ENCODE measurements around the gene TMEM87A.
"Not testable (repeated sequence)": the region's sequence is repeated elsewhere in the genome, so short reads cannot be mapped to it uniquely, and the experiment has no call there.

Gene TMEM87A, protein sequence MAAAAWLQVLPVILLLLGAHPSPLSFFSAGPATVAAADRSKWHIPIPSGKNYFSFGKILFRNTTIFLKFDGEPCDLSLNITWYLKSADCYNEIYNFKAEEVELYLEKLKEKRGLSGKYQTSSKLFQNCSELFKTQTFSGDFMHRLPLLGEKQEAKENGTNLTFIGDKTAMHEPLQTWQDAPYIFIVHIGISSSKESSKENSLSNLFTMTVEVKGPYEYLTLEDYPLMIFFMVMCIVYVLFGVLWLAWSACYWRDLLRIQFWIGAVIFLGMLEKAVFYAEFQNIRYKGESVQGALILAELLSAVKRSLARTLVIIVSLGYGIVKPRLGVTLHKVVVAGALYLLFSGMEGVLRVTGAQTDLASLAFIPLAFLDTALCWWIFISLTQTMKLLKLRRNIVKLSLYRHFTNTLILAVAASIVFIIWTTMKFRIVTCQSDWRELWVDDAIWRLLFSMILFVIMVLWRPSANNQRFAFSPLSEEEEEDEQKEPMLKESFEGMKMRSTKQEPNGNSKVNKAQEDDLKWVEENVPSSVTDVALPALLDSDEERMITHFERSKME

DNA sequence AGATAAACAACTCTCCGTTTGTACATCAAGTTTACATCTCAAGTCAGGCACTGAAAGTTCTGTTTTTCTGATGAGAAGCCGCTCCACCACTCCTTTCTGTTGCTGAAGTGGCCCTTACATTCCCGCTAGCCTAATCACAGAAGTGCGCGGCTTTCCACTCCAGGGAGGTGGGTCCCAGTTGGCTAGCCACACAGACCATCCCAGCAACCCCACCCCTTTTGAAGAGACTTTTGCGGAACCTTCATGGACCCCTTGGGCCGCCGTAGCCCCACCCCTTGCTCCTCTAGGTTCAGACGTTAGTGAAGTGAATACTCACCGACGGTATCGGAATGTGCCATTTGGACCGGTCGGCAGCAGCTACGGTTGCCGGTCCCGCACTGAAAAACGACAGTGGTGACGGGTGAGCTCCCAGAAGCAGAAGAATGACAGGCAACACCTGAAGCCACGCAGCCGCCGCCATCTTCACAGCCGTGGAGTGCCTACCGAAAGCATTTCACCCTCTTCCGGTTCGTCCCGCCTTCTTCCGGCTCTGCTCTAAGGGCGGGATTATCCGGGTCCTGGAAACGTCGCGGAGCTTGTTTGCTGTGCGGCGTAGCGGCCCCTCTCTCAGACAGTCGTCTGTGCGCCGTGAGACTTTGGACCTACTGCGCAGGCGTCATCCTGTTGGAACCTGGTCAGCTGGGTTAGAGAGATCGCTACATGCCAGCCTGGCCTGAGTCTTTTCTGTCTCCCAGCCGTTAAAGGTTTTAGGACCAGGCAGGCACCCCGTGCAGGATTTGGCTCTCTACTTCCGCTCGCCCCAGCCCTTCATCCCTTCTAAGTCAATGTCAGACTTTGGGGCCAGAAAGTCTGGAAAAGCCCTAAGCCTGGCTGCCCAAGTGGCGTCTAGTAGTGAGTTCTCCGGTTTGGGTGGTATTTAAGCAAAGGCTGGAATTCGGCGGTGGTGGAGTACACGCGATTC is at the start of gene TMEM87A, which contains the start of gene GANC:
Gene TMEM87A (minus strand): TSS at position 495 of the 961 bp plus-strand sequence. CDS start 35 bp downstream, at position 460.
Gene GANC (plus strand): TSS at position 263 of the 961 bp plus-strand sequence. CDS start 1,281 bp downstream, outside the sequence.
- peak; percentile 94 for DNase-seq (ENCODE audit: low read depth, low spot score)

DNA sequence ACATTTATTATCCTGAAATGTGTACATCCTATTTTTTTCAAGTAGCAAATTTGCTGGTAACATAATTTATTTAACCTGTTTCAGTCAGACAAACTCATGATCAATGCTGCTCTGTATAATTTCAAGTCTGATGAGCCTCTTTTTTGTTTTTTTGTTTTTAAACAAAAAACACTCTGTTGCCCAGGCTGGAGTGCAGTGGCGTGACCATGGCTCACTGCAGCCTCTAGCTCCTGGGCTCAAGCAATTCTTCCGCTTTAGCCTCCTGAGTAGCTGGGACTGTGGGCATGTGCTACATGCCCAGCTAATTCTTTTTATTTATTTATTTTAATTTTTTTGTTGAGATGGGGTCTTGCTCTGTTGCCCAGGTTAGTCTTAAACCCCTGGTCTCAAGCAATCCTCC is 46.0 kb upstream of the TMEM87A start:
- no peak for DNase-seq (ENCODE audit: low read depth, low spot score)

DNA sequence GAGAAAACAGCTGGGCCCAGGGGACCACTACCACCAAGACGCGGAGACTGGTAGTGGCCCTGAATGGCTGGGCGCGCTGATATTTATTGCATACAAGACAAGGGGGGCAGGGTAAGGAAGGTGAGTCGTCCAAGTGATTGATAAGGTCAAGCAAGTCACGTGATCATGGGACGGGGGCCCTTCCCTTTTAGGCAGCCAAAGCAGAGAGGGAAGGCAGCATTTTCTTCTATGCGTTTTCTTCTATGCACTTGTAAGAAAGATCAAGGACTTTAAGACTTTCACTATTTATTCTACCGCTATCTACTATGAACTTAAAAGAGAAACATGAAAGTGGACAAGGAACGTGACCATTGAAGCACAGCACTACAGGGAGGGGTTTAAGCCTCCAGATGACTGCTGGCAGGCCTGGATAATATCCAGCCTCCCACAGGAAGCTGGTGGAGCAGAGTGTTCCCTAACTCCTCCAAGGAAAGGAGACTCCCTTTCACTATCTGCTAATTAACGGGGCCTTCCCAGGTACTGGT is 43.1 kb upstream of the TMEM87A start:
- not testable (repeated sequence) for DNase-seq (ENCODE audit: low read depth, low spot score)

DNA sequence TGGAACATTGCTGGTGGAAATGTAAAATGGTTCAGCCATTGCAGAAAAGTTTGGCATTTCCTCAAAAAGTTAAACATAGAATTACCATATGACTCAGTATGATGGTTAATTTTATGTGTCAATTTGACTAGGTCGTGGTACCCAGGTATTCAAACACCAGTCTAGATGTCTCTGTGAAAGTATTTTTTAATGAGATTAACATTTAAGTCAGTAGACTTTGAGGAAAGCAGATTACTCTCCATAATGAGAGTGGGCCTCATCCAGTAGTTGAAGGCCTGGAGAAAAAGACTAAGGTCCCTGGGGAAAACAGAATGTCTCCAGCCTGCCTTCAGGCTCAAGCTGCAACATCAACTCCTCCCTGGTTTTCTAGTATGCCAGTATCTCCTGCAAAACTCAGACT is 42.3 kb upstream of the TMEM87A start:
- DNase-seq (ENCODE audit: low read depth, low spot score) = no peak

DNA sequence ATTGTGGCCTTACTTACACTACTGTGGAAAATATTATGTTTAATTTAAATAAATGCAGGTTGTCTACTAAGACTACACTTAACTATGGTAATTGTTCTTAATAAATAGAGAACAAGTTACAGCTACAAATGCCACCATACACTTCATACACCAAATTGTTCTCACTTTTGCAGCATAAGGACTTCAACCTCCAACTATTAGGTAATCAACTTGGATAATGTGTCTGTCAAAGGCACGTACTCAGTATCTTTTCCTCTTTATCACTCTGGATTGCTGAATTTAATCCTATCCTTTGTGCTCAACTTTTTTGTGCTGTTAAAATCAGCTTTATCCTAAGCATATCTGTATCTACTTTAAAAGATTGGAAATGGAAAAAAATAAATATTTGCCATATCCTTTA is 41.6 kb upstream of the TMEM87A start:
- no peak for DNase-seq (ENCODE audit: low read depth, low spot score)

DNA sequence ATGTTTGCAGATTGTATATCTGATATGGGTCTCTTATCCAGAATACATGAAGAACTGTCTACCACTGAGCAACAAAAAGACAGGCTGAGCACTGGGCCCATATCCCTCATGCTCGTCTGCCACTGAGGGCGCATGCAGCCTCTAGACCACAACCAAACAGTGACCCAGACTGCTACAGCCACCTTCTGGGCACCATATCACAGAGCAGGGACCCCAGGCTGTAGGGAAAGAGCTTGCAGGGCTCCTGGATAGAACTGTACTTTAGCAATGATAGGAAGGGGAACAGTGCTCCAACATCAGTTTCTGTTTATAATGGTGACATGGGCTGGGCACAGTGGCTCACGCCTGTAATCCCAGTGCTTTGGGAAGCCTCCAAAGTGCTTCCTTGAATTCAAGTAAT is 40.2 kb upstream of the TMEM87A start:
- DNase-seq (ENCODE audit: low read depth, low spot score) = no peak

DNA sequence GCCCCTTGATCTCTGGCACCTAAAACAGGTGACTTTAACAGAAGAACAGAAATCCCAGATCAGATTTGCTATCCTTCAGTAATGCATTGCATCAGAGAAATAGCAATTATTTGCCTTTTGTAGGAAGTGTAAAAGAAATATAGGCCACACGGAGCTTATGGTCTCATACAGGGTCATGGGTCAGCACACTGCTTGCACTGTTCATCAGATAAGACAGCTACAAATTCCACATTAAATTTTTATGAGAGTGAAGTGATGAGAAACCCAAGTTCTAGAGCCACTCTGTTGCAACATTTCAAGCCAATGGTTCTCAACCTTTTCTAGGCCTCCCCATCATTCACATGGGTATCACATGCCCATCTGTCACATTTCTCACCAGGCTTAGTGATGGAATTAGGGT is 33.4 kb upstream of the TMEM87A start:
- DNase-seq (ENCODE audit: low read depth, low spot score) = no peak

DNA sequence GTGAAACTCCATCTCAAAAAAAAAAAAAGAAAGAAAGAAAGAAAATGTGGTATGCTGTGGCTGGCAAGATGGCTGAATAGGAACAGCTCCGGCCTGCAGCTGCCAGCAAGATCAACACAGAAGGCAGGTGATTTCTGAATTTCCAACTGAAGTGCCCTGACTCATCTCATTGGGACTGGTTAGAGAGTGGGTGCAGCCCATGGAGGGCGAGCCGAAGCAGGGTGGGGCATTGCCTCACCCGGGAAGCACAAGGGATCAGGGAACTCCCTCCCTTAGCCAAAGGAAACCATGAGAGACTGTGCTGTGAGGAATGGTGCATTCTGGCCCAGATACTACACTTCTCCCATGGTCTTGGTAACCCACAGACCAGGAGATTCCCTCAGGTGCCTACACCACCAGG is 27.8 kb upstream of the TMEM87A start:
- not testable (repeated sequence) for DNase-seq (ENCODE audit: low read depth, low spot score)

DNA sequence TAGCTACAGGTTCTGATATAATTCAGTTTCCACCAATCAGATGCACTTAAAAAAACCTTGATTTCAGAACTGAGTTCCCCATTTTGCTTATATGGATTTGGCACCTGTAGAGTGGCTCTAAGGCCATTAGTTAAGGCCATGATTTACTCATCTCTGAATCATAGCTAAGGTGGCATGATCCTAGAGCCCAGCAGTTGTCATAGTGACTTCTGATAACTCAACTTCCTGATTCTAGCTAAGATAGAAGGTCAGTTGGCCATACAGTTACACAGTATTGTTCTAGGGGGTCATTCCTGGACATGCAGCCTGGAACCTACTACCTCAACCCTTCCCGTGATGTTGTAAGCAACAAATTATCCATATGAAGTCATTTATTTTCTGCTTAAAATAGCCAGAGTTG is 15.9 kb upstream of the TMEM87A start:
- no peak for DNase-seq (ENCODE audit: low read depth, low spot score)

DNA sequence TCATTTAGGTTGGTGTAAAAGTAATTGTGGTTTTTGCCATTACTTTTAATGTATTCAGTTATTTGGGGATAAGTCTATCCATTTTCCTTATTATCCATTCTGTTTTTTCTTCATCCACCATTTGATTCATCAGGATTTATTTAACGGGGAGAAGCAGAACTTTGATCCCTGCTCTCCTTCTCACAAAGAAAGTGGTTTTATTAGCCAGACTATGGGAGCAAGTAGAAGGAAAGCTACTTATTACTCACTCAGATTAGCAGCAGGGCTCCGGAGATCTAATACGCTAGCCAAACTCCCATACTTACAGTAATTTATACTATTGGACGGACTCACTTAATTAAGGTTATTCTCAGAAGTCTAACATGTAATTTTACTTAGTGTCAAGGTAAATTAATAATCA is 14.7 kb upstream of the TMEM87A start:
- no peak for DNase-seq (ENCODE audit: low read depth, low spot score)

DNA sequence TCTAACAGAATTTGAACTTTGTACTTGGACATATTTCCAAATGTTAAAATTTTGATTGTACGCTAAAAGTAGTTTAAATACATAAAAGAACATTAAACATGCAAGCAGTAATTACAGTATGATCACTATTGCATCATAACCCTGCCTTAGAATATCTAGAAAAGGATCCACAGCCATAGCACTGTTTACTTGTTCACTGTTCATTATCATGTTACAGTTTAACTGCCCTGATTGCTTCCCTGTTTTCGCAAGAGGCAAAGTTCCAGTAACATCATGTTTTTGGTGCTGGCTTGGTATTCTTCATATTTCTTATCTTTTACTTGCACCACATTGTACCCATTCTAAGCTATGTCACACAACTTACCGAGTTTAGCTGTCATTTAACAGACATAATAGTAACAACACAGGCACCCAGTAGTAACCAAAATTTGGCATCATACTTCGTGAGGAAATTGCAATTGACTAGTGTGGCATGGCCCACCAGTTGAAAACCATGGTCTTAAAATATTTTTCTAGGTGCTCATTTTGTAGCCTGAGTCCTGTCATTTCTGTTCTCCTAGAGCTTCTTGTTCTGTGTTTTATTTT is 13.3 kb upstream of the TMEM87A start:
- no peak for DNase-seq (ENCODE audit: low read depth, low spot score)

DNA sequence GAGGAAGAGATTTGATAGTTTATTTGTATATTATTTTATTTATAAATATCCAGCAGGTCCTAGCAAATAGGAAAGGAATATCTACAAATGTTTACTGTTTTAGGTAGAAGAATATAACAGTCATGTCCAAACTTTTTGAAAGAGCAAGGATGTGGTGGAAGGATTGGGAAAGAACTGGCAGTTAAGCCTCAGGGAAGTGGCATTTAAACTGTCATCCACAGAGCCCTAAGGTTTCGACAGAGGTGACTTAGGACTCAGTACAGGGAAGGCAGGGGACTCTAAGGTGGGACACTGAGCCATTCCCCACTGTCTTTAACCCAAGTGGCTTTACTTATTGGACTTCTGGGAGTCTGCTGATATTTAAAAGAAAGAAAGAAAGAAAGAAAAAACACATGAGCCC is 11.8 kb upstream of the TMEM87A start:
- no peak for DNase-seq (ENCODE audit: low read depth, low spot score)

DNA sequence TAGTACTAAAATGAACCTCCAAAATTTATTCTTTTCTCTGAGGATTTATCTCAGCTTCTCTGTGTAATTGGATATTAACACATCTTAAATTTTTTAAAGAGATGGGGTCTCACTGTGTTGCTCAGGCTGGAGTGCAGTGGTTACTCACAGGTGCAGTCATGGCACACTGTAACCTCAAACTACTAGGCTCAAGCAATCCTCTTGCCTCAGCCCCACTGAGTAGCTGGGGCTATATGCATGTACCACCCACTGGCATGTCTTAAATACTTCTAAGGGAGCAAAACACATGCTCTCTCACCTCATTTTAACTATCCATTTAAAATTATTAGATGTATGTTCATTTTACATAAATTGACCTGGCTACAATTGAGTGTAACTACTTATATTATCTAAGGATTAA is 11.3 kb upstream of the TMEM87A start:
- no peak for DNase-seq (ENCODE audit: low read depth, low spot score)

DNA sequence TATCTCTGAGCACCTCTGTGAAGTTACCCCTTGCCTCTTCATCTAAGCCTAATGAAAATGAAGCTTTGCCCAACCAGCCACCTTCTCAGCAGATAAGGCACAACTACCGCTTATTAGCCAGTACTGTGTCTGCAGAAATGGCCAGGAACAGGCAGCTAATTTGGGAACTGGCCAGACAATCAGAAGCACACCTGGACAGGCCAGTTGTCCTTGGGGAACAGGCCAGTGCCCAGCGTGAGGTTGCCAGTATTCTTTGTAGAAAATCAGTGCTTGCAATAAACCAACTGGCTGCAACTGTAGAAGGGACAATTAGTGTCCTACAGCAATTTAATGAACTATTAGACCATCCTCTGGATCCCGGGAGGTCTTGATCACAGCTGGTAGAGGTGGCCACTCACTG is 10.4 kb upstream of the TMEM87A start:
- no peak for DNase-seq (ENCODE audit: low read depth, low spot score)

DNA sequence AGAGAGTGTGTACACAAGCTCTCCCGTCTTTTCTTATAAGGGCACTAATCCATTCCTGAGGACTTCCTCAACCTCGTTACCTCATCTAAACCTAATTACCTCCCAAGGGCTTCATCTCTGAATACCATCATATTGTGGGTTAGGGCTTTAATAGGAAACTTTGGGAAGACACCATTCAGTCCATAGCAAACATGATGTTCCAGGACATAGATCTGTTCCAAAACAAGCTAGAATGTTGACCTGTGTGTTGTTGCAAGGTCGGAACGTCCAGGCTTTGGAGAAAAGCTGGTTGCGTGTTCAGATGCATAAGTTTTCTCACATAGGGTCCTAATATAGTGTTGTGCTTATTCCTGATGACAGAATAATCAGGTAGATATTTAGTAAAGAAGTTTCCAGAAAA is 9.7 kb upstream of the TMEM87A start:
- no peak for DNase-seq (ENCODE audit: low read depth, low spot score)

DNA sequence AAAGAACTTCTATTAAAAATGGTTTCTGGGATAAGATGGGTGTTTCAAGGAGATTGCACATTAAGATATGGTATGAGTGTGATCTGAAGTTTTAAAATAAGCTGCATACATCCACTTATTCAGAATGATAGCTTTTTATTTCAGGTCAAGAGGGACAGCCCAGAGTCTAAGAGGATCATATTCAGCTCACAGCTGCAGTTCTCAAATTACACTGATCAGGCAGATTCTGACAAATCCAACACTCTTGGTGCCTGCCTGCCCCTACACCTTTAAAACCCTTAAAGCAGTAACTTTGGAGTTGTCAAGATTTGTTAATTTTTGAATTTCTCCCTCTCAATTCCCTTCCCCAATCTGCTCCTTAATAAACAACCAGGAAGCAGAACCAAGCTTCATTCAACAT is 9.1 kb upstream of the TMEM87A start:
- no peak for DNase-seq (ENCODE audit: low read depth, low spot score)

DNA sequence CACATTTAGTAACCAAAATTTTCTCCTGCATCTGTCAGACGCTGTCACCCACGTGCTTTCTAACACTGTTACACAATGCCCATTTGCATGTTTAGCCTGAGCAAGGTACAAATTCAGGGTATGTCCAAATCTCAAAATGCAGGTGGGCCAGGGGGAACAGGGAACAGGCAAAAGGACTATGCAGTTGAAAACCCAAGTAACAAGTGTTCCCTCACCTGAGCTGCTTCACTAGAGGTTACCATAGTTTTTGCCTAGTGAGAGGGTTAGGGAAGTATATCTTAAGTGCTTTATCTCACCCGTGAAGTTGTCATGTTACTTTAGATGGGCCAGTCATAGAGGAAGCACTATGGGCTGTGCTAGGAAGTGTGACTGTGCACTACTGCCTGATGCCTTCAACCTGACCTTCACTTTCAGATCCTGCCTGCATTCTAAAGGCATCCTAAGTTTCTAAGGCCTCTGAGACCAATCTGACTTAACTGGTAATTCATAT is 6.0 kb upstream of the TMEM87A start:
- no peak for DNase-seq (ENCODE audit: low read depth, low spot score)

DNA sequence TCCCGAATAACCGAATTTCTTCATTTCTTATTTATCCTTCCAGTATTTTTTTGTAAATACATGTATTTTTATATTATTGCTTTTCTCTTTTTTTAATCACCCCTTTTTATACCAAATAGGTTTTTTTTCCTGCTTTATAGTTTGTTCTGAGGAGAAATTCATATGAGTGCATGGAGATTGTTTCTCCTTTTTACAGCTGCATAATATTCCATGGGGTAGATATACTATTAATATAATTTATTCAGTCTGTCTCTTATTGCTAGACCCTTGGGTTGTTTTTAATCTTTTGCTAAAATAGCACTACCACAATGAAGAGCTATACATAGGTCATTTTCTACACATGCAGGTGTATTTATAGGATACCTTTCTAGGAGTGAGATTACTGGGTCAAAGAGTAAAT is 3.5 kb upstream of the TMEM87A start:
- no peak for DNase-seq (ENCODE audit: low read depth, low spot score)

DNA sequence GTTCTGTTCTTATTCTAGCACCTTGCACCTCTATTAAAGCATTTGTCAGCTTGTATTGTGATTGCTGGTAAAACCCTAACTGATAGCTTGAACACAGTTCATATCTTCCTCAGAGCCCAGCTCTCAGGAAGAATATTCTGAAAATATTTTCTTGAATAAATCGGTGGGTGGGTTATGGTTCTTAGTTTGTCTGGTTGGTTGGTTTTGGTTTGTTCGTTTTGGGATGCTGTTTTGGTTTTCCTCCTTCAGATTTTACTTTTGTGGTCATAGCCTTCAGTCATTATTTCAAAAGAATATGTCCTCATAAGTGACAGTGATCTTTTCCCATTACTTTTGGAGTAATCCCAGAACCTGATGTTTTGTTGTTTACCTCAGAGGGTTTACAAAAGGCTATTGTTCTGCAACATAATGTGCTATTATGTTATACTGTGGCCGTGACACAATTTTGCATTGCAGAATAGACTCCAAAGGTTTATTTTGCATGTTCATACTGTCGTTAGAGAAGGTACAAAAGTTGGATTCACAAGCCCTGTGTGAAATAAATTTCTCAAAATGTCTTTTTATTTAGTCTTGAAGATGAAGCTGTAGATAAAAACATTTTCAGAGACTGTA is 2.7 kb upstream of the TMEM87A start:
- DNase-seq (ENCODE audit: low read depth, low spot score) = no peak

DNA sequence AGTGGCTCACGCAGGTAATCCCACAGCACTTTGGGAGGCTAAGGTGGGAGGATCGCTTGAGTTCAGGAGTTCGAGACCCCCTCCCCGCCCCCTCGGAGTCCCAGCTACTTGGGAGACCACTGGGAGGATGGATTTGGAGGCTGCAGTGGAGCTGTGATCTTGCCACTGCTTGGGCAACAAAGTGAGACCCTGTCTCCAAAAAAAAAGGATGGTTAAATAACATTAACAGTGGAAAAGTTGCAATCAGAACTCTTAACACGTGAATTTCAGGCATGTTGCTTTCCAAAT is 1.4 kb upstream of the TMEM87A start:
- no peak for DNase-seq (ENCODE audit: low read depth, low spot score)
